ENCODE results near the gene PRSS38. TPM values are rescaled to one million over a fixed set of nuclear protein-coding genes. Genes with fewer than 3 reads are reported as not detected.

PRSS38 gene
- polyA plus RNA-seq, 3 donors: not detected

- 97% methylated on average over 6 of the region's 13 CpGs for WGBS (ENCODE audit: insufficient coverage)
Measured at GRCh38 chr1:227785094-227785804, 30.2 kb upstream of the PRSS38 start.

More at GRCh38 chr1:227785094-227785804, 30.2 kb upstream of the PRSS38 start:
- Mint-ChIP-seq H3K4me3 (peak overlapping the region in 1 of 2 donors; percentile 39), H3K4me1 (peaks cover 16% of the 10 kb centered on the region), H3K27me3 (ENCODE audit: low read depth in 3 of 3) (peaks cover 33 to 47% (median 44%) of the 10 kb centered on the region in 3 donors), H3K9me3 (peaks cover 0 to 6% (median 0%) of the 10 kb centered on the region in 7 donors), H3K36me3 (peaks cover 3 to 8% of the 10 kb centered on the region in 2 donors), H3K27ac (peak overlapping the region in 1 of 7 donors; percentile 44)
- Histone ChIP-seq H3K36me3 (replicated peaks in 1 of 2; ENCODE audit: control insufficient read depth in 1 of 2, insufficient read depth in 2 of 2, low read length in 2 of 2) (peaks cover 3 to 6% of the 10 kb centered on the region in 2 donors), H3K9ac (ENCODE audit: insufficient read depth, low read length, poor library complexity, severe bottlenecking) (no peak overlapping the region), H3K27ac (ENCODE audit: low read depth in 1 of 2, low read length in 2 of 2) (no peak overlapping the region), H3K4me3 (replicated peaks in 1 of 3; ENCODE audit: low read depth in 2 of 3, low read length in 3 of 3) (no peak overlapping the region), H3K4me1 (ENCODE audit: control insufficient read depth in 1 of 2, insufficient read depth in 2 of 2, low read length in 2 of 2) (peaks cover 19 to 23% of the 10 kb centered on the region in 2 donors), H3K79me2 (ENCODE audit: insufficient read depth, low read length) (no peaks in the 10 kb centered on the region), H4K20me1 (ENCODE audit: insufficient read depth, low read length) (no peaks in the 10 kb centered on the region), H3K4me2 (replicated peaks; ENCODE audit: extremely low read depth, low read length, poor library complexity, severe bottlenecking) (no peak overlapping the region), H3K9me3 (replicated peaks in 1 of 2; ENCODE audit: control insufficient read depth in 1 of 2, insufficient read depth in 1 of 2, low read length in 2 of 2) (peaks cover 0 to 3% of the 10 kb centered on the region in 2 donors), H3K27me3 (ENCODE audit: control insufficient read depth in 2 of 2, insufficient read depth in 2 of 2, low read length in 2 of 2) (peaks cover 6 to 41% of the 10 kb centered on the region in 2 donors), H2AFZ (ENCODE audit: insufficient read depth, low read depth, low read length, poor library complexity, severe bottlenecking) (no peak overlapping the region)
- intact Hi-C loops (cut with micrococcal nuclease): loop anchor here in 1 of 2 donors (5.0 kb wide), 1 partner anchor 387 kb away; no protein-coding TSS in a partner anchor
- TF ChIP-seq CTCF (IDR thresholded peaks at IDR 0.05): no peak
- peak in 1 of 3 donors; percentile 24 for DNase-seq

All from CD14-positive monocyte (primary cell).